HPDE6-E6E7 (cell line): ENCODE results near the gene TLR8.
A peak's percentile ranks its signal among the peaks of the same experiment; 100 is the strongest.

Source experiments
- DNase-seq: peaks from one replicate; pipeline ENCODE4 v3.0.0; 2011; ENCODE audit warnings: missing footprints; ENCODE audit errors: extremely low spot score

The TLR8 gene

DNA sequence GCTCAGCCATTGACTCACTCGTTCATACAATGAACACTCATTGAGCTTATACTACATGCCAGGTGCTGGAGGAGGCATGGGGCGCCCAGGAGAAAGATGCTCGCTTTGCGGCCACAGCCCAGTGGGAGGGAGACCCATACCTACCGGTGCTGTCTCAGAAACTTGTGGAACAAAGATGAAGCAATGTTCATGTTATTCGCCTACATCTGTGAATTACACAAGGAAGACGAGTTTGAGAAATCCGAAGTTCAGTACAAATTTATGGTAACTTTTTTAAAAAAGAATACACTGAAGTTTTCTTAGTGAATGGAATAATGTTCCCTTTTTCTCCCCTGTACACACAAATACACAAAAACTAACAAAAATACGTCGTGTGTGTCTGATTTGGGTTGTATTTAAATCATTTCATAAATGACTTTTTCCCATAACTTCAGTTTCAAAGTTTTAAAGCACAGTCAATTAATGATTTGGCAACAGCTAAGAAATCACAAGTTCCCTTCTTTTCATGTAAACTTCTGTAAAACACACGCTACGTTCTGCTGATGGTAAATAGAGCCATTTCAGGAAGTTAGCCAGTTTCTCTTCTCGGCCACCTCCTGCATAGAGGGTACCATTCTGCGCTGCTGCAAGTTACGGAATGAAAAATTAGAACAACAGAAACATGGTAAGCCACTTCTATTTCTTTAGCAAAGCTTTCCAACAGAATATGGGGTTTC, at the start of gene TLR8:
Gene TLR8, plus strand, starts transcription at position 575 of the 716 bp plus-strand sequence. Its CDS starts 87 bp downstream, at position 662.
- DNase-seq = no peak

DNA sequence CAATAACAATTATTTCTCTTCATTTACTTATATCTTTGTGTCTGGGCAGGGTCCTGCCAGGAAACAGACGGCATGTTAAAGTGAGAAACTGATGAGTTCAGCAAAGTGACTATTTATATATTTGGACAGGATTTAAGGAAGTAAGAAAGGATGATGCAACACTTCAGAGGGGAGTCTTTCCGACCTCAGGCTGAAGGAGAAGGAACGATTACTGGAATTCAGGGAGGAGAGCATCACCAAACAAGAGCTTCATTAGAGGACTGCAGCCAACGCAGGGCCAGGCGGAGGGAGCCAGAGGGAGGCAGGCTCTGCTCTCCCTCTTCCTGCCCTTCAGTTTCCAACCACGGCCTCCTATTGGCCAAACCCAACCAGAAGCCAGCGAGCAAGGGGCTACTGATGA, 41.1 kb upstream of the TLR8 start:
- no peak for DNase-seq

DNA sequence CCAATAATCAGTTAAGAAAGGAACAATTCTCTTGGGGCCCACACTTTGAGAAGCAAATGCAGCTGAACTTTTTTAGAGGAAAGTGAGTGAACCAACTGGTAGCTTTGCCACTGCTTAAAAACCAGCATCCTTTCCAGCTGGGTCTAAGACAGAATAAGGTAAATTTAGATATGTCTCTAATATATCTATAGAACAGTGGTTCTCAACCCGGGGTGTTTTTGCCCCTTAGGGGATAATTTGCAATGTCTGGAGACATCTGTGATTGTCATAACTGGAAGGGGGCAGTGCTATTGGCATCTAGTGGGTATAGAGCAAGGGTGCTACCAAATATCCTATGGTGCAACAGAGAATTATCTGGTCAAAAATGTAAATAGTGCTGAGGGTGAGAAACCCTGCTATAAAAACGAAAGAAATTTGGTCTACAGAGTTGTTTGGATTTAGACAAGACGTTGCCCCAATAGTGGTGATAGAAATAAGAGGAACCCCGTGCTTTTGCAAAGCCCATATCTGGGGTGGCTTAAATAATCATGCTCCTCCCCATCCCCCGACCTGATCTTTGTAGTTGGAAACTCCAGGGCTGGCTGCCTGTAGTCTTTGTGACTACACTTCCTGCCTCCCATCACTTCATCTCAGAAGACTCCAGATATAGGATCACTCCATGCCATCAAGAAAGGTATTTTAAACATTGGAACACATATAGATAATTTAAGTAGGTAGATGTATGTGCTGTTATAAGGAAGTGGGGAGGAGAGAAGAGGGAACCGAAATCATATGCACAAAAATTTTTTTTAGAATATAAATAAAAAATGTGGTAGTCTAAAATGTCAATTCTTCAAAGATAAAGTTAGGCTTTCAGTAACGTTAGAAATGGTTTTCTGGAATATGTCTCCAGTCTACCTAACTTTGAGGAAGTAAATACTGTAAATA, 39.7 kb upstream of the TLR8 start, which contains the start of gene TLR7:
Gene TLR7, plus strand, starts transcription at position 622 of the 927 bp plus-strand sequence. CDS start 507 bp downstream, outside the sequence.
- no peak for DNase-seq

DNA sequence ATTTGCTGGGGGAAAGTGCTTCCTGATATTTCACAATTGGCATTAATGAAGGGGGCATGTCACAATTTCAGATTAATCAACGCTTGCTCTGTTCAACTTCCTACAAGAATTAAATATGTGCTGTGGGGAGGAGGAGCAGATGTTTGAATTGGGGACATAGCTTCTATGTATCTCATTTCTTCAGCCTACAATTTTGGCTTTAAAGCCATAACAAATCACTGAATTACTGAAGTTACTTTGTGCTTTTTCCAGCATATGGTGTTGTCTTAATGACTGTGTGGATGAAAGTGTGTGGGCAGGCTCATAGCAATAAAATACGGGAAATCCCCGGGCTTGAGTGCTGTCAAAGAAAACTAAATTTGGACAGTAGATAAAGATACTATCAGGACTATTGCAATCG, 38.7 kb upstream of the TLR8 start:
- DNase-seq = no peak

DNA sequence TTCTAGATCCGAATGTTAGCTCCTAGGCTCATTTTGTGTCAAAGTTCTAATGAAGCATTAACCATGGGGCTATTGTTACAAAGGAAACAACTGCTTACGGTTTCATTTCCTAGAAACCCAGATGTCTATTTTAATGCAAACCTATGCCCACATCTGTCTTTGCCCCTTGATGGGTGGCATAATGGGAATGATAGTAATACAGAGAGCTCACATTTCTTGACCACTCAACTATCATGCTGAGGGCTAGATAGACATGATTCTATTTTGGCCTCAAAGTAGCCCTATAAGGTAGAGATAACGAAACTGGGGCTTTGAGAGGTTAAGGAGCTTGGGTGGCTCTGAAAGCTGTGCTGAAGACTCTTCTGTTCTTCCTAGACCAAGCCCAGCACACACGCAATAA, 37.7 kb upstream of the TLR8 start:
- DNase-seq = no peak

DNA sequence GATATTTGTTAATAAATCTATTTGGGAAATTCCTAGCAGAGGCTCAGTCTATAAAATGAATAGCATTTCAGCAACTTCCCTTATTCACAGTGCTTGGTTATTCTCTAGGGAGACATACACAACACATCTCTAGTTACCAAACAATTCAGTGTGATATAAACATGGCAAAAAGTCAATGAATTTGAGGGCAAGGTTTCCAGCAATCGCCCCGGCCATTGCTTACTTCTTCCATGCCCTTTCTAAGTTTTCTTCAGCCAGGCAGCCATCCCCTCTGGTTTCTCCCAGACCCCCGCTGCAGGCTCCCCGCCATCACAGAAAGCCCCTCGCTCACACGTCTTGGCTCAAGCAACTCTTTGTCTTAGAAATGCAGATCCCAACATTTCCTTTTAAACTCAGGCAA, 35.2 kb upstream of the TLR8 start:
- DNase-seq = no peak

DNA sequence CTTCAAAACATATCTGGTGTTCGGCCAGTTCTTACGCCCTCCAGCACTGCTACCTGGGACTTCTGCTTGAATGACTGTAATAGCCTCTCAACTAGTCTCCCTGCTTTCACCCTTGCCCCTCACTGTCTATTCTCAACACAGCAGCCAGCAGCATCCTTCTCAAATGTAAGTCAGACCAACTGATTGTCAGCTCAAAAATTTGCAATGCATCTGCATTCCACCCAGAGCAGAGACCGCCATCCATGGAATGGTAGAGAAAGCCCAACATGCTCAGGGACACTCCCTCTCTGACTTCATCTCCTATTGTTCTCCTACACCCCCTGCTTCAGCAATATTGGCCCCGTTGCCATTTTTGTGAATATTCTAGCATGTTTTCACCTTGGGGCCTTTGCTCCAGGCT, 33.7 kb upstream of the TLR8 start:
- no peak for DNase-seq

DNA sequence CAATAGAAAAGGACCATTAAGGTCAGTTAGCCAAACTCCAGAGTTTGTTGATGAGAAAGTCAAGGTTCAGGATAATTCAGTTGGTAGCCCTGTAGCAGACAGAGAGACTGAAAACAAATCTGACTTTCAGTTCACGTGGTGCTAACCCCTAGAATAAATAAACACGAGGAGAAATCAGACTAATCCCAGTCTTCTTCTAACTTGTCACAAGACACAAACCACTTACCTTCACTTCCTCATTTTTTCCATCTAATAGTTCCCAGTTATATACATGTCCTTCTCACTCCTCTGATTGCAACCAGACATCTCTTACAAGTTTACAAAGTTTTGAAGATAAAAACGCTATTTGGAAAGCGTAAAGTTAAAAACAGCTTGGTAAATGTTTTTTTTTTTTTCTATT, 31.8 kb upstream of the TLR8 start:
- DNase-seq = no peak

DNA sequence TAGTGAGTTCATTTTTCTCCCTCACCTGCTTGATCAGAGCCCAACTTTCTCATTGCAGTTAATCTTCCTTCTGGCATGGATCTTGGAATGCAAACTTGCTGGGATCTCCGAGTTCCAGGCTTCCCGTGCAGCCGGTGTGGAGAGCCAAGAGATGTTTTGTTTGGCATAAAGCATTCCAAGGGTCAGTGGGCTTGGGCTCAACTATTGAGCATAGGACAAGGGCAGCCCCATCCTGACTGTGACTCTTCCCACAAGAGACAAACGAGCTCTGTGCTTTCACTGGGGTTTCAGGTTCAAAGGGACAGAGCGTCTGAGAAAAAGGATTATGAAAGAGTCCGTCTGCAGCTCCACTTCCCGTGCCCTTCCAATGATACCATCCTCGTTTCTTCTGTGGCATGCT, 29.0 kb upstream of the TLR8 start:
- no peak for DNase-seq

DNA sequence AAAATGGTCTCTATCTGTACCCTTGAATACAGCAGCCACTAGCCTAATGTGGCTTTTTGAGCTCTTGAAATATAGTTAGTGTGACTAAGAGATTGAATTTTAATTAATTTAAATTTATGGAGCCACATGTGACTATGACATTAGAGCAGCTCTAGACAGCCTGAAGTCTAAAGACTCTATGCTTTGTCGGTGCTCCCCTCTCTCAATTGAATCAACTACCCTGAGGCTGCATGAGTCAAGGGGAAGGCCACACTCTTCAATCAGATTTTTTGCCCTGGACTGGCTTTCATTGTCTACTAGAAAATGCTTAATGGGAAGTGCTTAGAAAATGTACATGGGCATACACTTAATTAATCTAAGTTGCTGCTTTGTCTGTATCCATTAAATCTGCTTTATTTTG, 27.9 kb upstream of the TLR8 start:
- no peak for DNase-seq

DNA sequence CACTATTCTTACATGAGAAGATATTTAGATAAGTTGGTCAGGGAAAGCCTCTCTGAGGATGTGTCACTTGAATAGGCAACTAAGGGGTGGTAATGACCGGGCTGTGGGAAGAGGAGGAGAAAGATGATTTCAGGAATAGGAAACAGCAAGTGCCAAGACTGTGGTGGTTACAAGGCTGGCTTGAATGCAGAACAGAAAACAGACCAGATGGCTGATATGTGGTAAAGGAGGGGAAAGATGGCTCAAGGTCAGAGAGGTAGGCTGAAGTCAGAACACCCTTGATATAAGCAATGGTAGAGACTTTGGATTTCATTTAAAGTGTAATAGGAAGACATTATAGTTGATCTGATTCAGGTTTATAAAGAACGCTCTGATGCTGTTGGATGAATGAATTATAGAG, 24.5 kb upstream of the TLR8 start:
- DNase-seq = no peak

DNA sequence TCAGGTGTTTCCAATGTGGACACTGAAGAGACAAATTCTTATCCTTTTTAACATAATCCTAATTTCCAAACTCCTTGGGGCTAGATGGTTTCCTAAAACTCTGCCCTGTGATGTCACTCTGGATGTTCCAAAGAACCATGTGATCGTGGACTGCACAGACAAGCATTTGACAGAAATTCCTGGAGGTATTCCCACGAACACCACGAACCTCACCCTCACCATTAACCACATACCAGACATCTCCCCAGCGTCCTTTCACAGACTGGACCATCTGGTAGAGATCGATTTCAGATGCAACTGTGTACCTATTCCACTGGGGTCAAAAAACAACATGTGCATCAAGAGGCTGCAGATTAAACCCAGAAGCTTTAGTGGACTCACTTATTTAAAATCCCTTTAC, 20.9 kb upstream of the TLR8 start:
- no peak for DNase-seq

DNA sequence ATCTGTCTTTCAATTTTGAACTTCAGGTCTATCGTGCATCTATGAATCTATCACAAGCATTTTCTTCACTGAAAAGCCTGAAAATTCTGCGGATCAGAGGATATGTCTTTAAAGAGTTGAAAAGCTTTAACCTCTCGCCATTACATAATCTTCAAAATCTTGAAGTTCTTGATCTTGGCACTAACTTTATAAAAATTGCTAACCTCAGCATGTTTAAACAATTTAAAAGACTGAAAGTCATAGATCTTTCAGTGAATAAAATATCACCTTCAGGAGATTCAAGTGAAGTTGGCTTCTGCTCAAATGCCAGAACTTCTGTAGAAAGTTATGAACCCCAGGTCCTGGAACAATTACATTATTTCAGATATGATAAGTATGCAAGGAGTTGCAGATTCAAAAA, 19.9 kb upstream of the TLR8 start:
- DNase-seq = no peak

DNA sequence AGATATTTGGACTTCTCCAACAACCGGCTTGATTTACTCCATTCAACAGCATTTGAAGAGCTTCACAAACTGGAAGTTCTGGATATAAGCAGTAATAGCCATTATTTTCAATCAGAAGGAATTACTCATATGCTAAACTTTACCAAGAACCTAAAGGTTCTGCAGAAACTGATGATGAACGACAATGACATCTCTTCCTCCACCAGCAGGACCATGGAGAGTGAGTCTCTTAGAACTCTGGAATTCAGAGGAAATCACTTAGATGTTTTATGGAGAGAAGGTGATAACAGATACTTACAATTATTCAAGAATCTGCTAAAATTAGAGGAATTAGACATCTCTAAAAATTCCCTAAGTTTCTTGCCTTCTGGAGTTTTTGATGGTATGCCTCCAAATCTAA, 19.3 kb upstream of the TLR8 start:
- DNase-seq = no peak

DNA sequence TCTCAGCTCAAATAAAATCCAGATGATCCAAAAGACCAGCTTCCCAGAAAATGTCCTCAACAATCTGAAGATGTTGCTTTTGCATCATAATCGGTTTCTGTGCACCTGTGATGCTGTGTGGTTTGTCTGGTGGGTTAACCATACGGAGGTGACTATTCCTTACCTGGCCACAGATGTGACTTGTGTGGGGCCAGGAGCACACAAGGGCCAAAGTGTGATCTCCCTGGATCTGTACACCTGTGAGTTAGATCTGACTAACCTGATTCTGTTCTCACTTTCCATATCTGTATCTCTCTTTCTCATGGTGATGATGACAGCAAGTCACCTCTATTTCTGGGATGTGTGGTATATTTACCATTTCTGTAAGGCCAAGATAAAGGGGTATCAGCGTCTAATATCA, 18.7 kb upstream of the TLR8 start:
- DNase-seq = no peak

DNA sequence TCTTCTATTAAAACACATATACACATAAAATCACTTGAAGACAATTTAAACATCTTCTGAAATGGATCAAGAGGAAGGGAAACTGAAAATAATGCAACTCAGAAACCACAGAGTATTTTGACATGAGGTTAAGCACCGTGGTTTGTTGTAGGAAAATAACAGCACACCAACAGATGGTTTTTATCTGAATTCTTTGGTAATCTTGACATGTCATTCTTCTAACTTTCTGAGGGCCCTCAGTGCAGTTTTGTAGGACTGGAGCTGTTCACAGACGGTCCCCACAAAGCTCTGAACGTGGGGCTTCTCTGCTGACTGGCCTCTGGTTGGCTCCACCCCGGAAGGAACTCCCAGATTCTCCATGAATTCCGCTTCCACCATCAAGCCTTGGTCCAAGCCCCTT, 16.0 kb upstream of the TLR8 start:
- DNase-seq = no peak

DNA sequence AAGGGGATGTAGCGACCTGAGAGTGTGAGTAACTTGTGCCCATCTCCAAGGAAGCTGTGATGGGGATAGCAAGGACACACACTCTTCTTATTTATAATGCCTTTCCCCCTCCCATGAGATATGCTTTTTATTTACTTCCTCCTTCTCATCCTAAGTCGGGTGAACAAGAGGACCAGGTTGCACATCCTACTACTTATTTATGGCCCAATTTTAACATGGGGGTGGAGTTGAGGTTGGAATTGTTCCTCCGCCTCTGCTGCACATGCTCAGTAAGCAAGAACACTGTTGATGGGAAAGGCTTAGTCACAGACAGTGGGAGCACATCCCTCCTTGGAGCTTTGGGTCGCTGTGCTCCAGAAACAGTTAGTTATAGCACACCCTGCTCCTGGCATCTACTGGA, 15.2 kb upstream of the TLR8 start:
- no peak for DNase-seq

DNA sequence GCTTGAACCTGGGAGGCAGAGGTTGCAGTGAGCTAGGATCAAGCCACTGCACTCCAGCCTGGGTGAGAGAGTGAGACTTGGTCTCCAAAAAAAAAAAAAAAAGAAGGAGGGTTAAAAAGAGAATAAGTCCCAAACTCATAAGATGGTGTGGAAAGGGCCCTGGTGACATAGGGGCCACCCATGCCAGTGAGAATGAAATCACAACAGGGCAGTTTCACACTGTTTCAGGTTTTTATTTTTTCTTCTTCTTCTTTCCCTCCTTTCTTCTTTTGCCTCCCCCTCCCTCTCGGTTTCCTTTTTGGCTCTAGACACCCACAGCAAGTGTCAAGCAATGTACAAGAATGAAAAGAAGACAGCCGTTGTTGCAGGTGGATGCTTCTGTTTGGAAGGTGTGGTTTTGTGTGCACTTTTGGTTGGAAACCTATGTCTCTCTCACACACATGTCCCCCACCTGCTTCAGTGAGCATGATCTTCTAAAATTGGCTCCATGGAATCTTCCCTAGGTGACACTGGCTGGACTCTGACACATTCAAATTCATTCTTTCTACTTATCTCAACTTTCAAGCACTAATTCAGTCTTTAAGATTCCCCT, 14.4 kb upstream of the TLR8 start:
- no peak for DNase-seq

DNA sequence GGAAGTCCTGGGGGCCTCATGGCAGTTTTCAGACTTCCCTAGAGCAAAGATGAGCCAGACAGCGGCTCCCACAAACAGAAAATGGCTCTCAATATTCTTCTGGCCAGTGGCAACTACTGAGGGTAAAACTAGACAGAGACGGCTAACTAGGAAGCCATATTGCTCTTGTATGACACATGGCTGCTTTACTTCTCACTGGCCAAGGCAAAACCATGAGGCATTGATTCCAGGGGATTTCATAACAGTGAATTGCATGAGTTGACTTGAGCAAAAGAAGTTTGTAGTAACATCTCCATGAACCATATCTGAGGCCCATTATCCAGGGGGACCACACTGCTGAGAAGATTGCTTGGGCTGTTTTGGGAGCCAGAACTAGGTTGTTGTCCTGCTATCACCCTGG, 13.7 kb upstream of the TLR8 start:
- no peak for DNase-seq

DNA sequence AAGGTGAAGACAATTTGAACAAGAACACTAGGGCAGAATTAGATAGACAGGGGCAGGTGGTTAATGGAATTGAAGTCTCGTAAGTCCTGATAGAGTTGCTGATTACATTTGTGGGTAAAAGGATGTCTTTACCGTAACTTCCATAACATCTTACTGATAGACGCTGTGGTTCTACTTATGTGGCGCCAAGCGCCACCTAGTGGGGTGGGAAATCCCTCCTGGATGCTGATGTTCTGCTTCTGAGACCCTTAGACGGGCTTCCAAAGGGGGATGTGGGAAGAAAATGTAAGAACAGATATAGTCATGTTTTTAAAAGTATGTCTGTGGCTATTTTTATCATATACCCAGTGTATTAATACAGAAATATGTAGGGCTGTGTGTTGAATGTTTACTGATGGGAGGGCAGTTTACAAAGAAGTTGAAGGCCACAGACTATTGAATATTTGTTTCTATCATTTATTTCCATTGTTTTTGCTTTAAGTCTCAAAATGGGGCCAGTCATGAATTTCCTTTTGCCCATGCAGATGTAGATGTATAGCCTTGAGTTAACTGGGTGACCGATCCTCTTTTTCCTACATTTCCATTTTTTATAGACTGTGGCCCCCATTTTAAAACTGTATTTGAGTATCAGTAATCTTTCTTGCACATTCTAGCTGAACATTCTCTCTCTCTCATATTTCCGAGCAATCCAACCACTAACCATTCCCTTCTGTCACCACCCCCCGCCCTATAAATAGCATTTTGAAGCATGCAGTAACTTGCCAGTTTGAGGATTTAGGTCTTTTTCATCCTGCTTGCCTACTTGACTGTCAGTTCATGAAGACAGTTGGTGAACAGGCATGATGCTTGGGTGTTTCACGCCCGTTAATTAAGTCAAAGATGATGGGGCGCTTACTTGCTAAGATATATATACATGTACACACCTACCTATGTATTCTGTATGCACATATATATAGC, 12.1 kb upstream of the TLR8 start:
- peak; percentile 20 for DNase-seq

DNA sequence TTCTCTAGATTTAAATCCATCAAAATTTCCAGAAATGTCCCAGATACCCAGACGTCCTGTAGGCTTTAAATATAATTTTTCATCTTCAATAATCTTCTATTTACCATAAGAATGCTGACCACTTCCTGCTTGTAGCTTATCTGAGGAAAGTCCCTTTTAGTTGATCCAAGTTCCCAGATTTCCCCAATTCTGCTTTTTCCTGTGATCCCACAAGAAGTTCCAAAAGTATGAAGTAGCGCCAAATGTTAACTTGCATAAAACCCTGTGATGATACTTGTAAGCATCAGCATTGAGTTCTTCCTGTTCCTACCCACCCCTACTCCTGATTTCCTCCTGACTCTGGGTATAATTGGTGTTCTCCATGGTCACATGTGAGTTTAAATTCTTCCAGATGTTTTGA, 10.6 kb upstream of the TLR8 start:
- no peak for DNase-seq

DNA sequence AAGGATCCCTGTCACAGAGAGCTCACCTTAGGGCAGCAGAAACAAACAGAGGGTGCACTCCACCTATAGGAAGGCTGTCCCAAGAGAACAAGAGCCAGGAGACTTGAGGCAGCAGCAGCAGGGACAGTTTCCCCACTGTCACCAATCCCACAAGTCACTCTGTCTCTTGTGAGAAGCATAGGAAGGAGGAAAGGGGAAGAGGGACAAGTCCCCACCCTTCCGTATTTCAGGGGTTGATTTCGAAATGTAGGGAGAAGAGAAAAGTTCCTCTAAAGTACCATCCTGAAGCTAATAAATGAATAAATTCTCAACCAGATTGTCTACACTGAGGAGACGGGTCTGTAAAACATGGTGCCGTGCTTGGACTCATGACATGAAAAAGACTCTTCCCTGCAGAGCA, 9.5 kb upstream of the TLR8 start:
- DNase-seq = no peak
